Osteocyte (in vitro differentiated cells): Measurements from ENCODE around the gene CCDC117. TPM values are rescaled to one million over a fixed set of nuclear protein-coding genes. Genes with fewer than 3 reads are reported as not detected.

Experiments
- DNase-seq: peaks from one replicate; pipeline ENCODE4 v3.0.0; 2021; ENCODE audit warnings: mixed read lengths; ENCODE audit not compliant: unreplicated experiment; ENCODE audit errors: extremely low spot score
- H3K27ac Mint-ChIP-seq: one replicate; pipeline ENCODE4 v1.8.0; 2021; ENCODE audit warnings: mild to moderate bottlenecking, mixed read lengths; ENCODE audit not compliant: unreplicated experiment
- H3K27me3 Mint-ChIP-seq: one replicate; pipeline ENCODE4 v1.8.0; 2021; ENCODE audit warnings: mixed read lengths; ENCODE audit not compliant: unreplicated experiment
- H3K36me3 Mint-ChIP-seq: one replicate; pipeline ENCODE4 v1.8.0; 2021; ENCODE audit warnings: mixed read lengths; ENCODE audit not compliant: unreplicated experiment
- H3K4me1 Mint-ChIP-seq: one replicate; pipeline ENCODE4 v1.8.0; 2021; ENCODE audit warnings: mixed read lengths; ENCODE audit not compliant: unreplicated experiment
- H3K4me3 Mint-ChIP-seq: one replicate; pipeline ENCODE4 v1.8.0; 2021; ENCODE audit warnings: mild to moderate bottlenecking, moderate library complexity, mixed read lengths; ENCODE audit not compliant: unreplicated experiment
- H3K9me3 Mint-ChIP-seq: one replicate; pipeline ENCODE4 v1.8.0; 2021; ENCODE audit warnings: mixed read lengths; ENCODE audit not compliant: unreplicated experiment
- total RNA-seq: library from RNA; stranded (reverse); gene quantifications from 2 replicates; pipeline ENCODE4 v1.2.1, GENCODE V29; 2021
- TF ChIP-seq, protein P1 (sequence below): fragments of 200-600 bp; sonication (generic); IDR thresholded peaks from 2 replicates; pipeline ENCODE4 v1.5.0; 2021; ENCODE audit warnings: antibody characterized with exemption, mild to moderate bottlenecking, moderate library complexity

Gene CCDC117
- total RNA-seq, 1 donor from 2014 or later: 21.9 TPM

DNA sequence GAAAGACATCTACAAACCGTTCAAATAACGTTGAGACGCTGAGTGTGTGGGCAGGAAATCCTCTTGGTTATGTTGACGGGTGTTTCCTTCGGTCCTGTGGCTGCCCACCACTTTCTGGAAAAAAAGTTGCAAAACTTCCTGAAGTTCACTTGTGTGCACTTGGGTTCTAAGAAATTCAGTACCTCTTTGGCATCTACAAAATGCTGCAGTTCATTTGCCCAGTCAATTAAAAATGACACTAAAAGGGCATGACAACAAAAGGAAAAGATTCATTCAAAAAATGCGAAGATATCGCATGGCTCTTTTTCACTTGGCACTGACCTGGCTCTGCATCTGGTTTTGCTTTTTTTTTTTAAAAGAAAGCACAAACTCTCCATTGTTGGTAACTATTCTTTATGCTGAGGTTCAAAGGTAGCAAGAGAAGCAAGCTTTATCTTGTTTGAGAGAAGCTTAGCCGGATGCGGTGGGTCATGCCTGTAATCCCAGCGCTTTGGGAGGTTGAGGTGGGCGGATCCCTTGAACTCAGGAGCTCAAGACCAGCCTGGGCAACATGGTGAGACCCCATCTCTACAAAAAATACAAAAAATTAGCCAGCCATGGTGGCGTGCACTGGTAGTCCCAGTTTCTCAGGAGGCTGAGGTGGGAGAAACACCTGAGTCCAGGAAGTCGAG, 38.5 kb downstream of the CCDC117 start:
- Mint-ChIP-seq H3K9me3 (no peaks in the 10 kb centered on the region), H3K36me3 (peaks cover 12% of the 10 kb centered on the region), H3K27me3 (no peaks in the 10 kb centered on the region), H3K4me3 (no peak overlapping the region), H3K4me1 (peaks cover 3% of the 10 kb centered on the region), H3K27ac (no peak overlapping the region)
- TF ChIP-seq, protein P1, sequence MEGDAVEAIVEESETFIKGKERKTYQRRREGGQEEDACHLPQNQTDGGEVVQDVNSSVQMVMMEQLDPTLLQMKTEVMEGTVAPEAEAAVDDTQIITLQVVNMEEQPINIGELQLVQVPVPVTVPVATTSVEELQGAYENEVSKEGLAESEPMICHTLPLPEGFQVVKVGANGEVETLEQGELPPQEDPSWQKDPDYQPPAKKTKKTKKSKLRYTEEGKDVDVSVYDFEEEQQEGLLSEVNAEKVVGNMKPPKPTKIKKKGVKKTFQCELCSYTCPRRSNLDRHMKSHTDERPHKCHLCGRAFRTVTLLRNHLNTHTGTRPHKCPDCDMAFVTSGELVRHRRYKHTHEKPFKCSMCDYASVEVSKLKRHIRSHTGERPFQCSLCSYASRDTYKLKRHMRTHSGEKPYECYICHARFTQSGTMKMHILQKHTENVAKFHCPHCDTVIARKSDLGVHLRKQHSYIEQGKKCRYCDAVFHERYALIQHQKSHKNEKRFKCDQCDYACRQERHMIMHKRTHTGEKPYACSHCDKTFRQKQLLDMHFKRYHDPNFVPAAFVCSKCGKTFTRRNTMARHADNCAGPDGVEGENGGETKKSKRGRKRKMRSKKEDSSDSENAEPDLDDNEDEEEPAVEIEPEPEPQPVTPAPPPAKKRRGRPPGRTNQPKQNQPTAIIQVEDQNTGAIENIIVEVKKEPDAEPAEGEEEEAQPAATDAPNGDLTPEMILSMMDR: no peak
- DNase-seq: no peak

DNA sequence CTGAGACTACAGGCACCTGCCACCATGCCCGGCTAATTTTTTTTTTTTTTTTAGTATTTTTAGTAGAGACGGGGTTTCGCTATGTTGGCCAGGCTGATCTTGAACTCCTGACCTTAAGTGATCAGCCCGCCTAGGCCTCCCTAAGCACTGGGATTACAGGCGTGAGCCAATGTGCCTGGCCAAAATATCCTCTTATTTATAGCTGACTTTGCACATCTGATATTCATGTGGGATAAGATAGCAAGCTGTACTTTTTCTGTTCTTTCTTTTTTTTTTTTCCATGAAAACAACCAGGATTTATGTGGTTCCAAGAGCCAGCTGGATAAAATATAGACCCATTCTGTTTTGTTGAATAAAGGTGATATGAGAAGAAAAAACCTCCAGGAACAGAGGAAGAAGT, 40.0 kb downstream of the CCDC117 start:
- H3K27ac Mint-ChIP-seq: no peak overlapping the region

DNA sequence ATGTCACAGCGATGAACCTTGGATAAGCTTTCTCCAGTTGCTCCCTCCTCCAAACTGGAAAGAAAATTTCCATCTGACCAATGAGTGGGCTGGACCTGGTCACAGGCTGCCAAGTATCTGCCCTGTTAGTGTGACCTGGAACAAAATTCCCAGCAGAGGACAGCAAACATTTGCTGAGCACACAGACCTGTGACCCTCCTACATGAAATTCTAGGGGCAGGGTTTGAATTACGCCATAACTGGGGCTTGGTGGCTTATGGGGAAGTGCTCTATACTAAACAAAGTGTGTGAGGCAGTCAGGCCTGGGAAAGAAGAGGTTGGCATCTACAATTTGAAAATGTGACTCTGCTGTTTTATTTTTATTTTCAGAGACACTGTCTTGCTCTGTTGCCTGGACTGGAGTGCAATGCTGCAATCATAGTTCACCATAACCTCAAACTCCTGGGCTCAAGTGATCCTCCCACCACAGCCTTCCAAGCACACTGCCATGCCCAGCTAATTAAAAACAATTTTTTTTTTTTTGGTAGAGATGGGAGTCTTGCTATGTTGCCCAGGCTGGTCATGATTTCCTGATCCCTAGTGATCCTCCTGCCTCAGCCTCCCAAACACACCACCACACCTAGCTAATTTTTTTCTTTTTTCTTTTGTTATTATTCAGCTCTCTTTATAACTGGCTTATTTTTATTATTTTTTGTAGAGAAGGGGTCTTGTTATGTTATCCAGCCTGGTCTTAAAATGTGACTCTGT, 41.5 kb downstream of the CCDC117 start:
- H3K9me3 Mint-ChIP-seq: no peaks in the 10 kb centered on the region
- H3K36me3 Mint-ChIP-seq: peaks cover 12% of the 10 kb centered on the region
- no peak for DNase-seq

More for the DNA sequence above, 40.0 kb downstream of the CCDC117 start:
- Mint-ChIP-seq H3K9me3 (no peaks in the 10 kb centered on the region), H3K36me3 (peaks cover 12% of the 10 kb centered on the region), H3K4me3 (no peak overlapping the region), H3K27me3 (no peaks in the 10 kb centered on the region), H3K4me1 (peaks cover 3% of the 10 kb centered on the region)
- no peak for DNase-seq
- TF ChIP-seq, protein P1: no peak

DNA sequence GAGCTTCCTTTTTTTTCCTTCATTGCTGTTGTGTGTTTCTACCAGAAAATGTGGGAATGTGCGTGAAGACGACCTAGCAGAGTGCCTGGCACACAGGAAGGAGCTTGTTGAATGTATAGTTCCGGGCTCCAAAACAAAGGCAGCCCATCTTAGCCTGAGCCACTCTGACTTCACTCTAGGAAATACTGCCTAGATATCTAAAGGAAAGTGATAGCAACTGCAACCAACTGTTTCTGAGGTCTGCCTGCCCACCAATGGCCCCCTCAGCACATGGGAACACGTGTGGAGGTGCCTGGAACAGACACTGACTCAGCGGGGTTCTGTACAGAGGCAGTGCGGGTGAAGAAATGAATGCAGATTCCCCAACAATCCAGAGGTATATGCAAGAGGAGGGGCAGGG, 42.6 kb downstream of the CCDC117 start:
- Mint-ChIP-seq H3K9me3 (no peaks in the 10 kb centered on the region), H3K27me3 (no peaks in the 10 kb centered on the region), H3K36me3 (peaks cover 12% of the 10 kb centered on the region), H3K4me1 (peaks cover 3% of the 10 kb centered on the region), H3K4me3 (no peak overlapping the region), H3K27ac (no peak overlapping the region)
- no peak for DNase-seq
- TF ChIP-seq, protein P1: no peak

More for the DNA sequence above, 41.5 kb downstream of the CCDC117 start:
- Mint-ChIP-seq H3K4me3 (no peak overlapping the region), H3K4me1 (peaks cover 3% of the 10 kb centered on the region), H3K27ac (no peak overlapping the region), H3K27me3 (no peaks in the 10 kb centered on the region)
- TF ChIP-seq, protein P1: no peak

DNA sequence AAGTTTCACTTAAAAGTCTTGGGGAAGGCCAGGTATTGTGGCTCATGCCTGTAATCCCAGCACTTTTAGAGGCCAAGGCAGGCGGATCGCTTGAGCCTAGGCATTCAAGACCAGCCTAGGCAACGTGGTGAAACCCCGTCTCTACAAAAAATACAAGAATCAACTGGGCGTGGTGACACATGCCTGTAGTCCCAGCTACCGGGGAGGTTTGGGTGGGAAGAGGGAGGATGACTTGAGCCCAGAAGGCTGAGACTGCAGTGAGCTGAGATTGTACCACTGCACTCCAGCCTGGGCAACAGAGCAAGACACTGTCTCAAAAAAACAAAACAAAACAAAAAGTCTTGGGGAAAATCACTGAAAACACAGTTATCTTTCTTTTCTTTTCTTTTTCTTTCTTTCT, 43.2 kb downstream of the CCDC117 start:
- Mint-ChIP-seq H3K4me1 (peaks cover 3% of the 10 kb centered on the region), H3K4me3 (no peak overlapping the region), H3K27ac (no peak overlapping the region), H3K36me3 (peaks cover 12% of the 10 kb centered on the region), H3K27me3 (no peaks in the 10 kb centered on the region), H3K9me3 (no peaks in the 10 kb centered on the region)
- no peak for DNase-seq
- TF ChIP-seq, protein P1: no peak
